ENCODE data around the gene CNFN.

Gene CNFN

DNA sequence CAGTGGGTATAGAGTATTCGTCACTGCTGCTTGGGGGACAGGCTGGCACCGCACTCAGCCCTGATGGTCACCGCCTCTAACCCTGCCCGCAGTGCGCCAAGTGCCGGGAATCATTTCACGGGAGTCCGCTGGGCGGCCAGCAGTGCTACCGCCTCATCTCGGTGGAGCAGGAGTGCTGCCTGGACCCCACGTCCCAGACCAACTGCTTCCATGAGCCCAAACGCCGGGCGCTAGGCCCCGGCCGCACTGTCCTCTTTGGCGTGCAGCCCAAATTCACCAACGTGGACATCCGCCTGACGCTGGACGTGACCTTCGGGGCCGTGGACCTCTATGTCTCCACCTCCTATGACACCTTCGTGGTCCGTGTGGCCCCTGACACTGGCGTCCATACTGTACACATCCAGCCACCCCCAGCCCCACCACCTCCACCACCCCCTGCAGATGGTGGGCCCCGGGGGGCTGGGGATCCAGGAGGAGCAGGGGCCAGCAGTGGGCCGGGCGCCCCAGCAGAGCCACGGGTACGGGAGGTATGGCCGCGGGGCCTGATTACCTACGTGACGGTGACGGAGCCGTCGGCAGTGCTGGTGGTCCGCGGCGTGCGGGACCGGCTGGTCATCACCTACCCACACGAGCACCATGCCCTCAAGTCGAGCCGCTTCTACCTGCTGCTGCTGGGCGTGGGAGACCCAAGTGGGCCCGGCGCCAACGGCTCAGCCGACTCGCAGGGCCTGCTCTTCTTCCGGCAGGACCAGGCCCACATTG is 14.5 kb downstream of the CNFN start:
- TF ChIP-seq, protein P1, sequence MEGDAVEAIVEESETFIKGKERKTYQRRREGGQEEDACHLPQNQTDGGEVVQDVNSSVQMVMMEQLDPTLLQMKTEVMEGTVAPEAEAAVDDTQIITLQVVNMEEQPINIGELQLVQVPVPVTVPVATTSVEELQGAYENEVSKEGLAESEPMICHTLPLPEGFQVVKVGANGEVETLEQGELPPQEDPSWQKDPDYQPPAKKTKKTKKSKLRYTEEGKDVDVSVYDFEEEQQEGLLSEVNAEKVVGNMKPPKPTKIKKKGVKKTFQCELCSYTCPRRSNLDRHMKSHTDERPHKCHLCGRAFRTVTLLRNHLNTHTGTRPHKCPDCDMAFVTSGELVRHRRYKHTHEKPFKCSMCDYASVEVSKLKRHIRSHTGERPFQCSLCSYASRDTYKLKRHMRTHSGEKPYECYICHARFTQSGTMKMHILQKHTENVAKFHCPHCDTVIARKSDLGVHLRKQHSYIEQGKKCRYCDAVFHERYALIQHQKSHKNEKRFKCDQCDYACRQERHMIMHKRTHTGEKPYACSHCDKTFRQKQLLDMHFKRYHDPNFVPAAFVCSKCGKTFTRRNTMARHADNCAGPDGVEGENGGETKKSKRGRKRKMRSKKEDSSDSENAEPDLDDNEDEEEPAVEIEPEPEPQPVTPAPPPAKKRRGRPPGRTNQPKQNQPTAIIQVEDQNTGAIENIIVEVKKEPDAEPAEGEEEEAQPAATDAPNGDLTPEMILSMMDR (IDR thresholded peaks at IDR 0.05; ENCODE audit: low read depth, low read length, missing control alignments): no peak
- no peak for DNase-seq (ENCODE audit: low read depth)
- no peak overlapping the region for H3K4me3 ChIP-seq (ENCODE audit: low read depth, low read length)

DNA sequence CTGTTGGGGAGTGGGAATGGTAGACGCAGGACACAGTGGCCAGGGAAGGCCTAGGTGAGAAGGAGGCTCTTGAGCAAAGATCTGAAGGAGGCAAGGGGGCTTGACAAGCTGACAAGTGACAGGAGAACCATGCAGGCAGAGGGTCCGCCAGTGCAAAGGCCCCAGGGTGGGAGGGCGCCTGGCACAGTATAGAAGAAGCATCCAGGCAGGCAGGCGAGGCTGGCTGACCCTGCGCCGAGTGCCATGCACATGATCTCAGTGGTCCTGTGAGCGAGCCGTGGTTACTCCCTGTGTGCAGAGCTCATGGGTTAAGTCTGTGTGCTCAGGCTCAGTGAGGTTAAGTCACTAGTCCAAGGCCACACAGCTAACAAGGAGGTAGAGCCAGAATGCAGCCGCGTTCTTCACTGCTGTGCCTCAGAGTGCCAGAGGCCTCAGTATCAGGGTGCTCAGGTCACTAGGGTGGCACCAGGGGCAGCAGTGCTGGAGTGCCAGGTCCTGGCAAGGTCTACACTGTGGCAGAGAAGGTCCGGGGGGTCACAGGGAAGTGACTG is 15.2 kb downstream of the CNFN start:
- DNase-seq (ENCODE audit: low read depth): no peak
- no peak overlapping the region for H3K4me3 ChIP-seq (ENCODE audit: low read depth, low read length)
- TF ChIP-seq, protein P1 (IDR thresholded peaks at IDR 0.05; ENCODE audit: low read depth, low read length, missing control alignments): no peak

- no peak overlapping the region for H3K4me3 ChIP-seq (ENCODE audit: low read depth, low read length)
- TF ChIP-seq, protein P1 (IDR thresholded peaks at IDR 0.05; ENCODE audit: low read depth, low read length, missing control alignments): no peak
- no peak for DNase-seq (ENCODE audit: low read depth)
Observed at GRCh38 chr19:42370626-42371175, 19.4 kb downstream of the CNFN start.

DNA sequence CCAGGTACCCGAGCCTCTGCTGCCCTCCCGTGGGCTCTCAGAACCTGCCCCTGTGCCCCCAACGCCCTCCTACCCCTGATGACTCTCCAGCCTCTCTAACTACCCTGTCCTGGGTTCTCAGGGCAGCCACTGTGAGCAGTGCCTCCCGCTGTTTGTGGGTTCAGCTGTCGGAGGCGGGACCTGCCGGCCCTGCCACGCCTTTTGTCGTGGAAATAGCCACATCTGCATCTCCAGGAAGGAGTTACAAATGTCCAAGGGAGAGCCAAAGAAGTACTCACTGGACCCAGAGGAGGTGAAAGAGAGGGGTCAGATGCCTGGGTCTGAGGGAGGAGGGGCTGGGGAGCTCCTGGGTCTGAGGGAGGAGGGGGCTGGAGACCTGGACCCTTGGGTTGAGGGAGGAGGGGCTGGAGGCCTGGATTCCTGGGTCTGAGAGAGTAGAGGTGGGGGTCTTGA is 20.0 kb downstream of the CNFN start:
- TF ChIP-seq, protein P1 (IDR thresholded peaks at IDR 0.05; ENCODE audit: low read depth, low read length, missing control alignments): no peak
- no peak for DNase-seq (ENCODE audit: low read depth)
- no peak overlapping the region for H3K4me3 ChIP-seq (ENCODE audit: low read depth, low read length)

DNA sequence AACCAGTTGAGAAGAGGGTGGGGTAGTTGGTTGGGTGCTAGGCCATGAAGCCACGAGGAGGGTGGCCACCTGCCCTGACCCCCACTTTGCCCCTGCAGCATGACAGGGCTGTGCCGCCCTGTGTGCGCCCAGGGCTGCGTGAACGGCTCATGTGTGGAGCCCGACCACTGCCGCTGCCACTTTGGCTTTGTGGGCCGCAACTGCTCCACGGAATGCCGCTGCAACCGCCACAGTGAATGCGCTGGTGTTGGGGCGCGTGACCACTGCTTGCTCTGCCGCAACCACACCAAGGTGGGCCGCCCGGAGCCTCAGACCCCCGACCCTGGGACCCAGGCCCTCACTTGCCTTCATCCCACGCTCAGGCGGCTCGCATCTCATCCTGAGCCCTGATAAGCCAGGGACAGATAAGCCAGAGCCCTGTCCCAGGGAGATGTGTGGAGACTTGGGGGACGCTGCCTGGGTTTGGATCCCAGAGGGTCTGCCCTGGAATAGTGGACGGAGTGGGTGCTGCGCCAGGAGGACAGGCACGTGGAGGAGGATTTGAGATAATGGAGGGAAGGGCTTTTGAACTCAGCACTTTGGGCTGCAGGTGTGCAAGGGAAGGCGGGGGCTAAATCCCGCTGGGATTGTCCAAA is 20.5 kb downstream of the CNFN start:
- no peak overlapping the region for H3K4me3 ChIP-seq (ENCODE audit: low read depth, low read length)
- no peak for DNase-seq (ENCODE audit: low read depth)
- TF ChIP-seq, protein P1 (IDR thresholded peaks at IDR 0.05; ENCODE audit: low read depth, low read length, missing control alignments): no peak

GRCh38 chr19:42368765-42369164 is 21.3 kb downstream of the CNFN start:
- DNase-seq (ENCODE audit: low read depth): no peak
- TF ChIP-seq, protein P1 (IDR thresholded peaks at IDR 0.05; ENCODE audit: low read depth, low read length, missing control alignments): no peak
- H3K4me3 ChIP-seq (ENCODE audit: low read depth, low read length): no peak overlapping the region
